A204.1 (cell line): ENCODE data around the gene FARS2.

Experiments
- FAIRE-seq: peaks from 2 replicates; lab custom pipeline; 2012; peaks lifted over from hg19 to GRCh38; lab: Jason Lieb, UNC

FARS2 gene

DNA sequence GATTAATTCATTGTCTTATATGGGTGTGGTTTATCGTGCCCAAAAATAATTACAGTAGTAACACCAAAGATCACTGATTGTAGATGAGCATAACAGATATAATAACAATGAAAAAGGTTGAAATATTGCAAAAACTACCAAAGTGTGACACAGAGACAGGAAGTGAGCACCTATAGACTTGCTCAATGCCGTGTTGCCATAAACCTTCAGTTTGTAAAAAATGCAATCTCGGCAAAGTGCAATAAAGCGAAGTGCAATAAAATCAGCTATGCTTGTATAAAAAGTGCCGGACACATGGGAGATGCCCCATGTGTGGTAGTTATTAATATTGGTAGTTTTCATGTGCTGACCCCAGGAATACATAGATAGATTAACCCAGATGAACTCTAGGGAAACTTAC is 552.8 kb downstream of the FARS2 start:
- FAIRE-seq: no peak

DNA sequence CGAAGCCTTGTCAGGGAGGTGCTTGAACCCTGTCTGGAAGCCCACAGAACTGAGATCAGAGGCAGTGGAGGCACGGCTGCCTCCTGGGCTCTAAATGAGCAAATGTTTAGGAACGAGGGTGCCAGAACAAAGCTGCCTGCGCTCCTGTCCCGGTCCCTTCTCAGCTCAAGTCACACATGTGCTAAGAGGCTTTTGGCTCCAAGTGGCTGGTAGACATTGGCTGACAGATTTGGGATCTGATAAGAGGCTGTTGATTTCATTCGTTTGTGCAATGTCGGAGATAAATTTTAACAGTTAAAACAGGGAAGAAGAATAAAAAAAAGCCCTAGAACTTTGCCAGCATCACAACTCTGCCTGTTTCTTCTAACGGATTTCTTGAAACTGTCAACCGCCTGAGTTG is 553.6 kb downstream of the FARS2 start:
- no peak for FAIRE-seq

DNA sequence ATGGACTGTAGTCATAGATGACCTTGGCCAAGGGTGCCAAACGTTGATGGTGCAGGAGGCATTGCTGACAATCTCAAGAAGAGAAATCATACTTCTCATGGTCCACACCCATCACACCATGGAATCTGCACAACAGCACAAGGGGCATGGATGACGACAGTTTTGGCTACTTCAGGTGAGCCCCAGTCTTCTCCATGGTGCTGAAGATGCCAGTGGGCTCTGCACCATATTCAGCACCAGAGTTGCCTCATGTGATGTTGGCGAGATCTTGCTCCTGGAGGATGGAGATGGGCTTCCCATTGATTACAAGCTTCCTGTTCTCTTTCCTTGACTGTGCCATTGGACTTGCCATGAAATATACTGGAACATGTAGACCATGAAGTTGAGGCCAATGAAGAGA is 556.6 kb downstream of the FARS2 start:
- no peak for FAIRE-seq

DNA sequence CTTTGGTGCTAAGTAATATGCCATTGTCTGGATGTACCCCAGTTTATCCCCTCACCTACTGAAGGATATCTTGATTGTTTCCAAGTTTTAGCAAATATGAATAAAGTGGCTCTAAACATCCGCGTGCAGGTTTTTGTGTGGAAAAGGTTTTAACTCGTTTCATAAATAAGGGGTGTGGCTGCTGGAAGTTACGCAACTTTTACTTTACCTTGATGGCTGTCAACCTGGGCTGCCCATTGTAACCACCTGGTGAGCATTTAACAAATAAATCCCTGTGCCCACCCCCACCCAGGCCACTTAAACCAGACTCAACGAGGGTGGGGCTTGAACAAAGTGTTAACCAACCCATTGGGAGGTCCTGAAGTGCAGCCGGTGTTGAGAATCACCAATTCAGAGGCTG is 557.6 kb downstream of the FARS2 start:
- no peak for FAIRE-seq
